Osteocyte (in vitro differentiated cells): ENCODE measurements around the gene PHIP. TPM values are rescaled to one million over a fixed set of nuclear protein-coding genes. Genes with fewer than 3 reads are reported as not detected.

Experiments used
- DNase-seq: peaks from one replicate; pipeline ENCODE4 v3.0.0; 2021; ENCODE audit warnings: mixed read lengths; ENCODE audit not compliant: unreplicated experiment; ENCODE audit errors: extremely low spot score
- H3K27ac Mint-ChIP-seq: one replicate; pipeline ENCODE4 v1.8.0; 2021; ENCODE audit warnings: mild to moderate bottlenecking, mixed read lengths; ENCODE audit not compliant: unreplicated experiment
- H3K27me3 Mint-ChIP-seq: one replicate; pipeline ENCODE4 v1.8.0; 2021; ENCODE audit warnings: mixed read lengths; ENCODE audit not compliant: unreplicated experiment
- H3K36me3 Mint-ChIP-seq: one replicate; pipeline ENCODE4 v1.8.0; 2021; ENCODE audit warnings: mixed read lengths; ENCODE audit not compliant: unreplicated experiment
- H3K4me1 Mint-ChIP-seq: one replicate; pipeline ENCODE4 v1.8.0; 2021; ENCODE audit warnings: mixed read lengths; ENCODE audit not compliant: unreplicated experiment
- H3K4me3 Mint-ChIP-seq: one replicate; pipeline ENCODE4 v1.8.0; 2021; ENCODE audit warnings: mild to moderate bottlenecking, moderate library complexity, mixed read lengths; ENCODE audit not compliant: unreplicated experiment
- H3K9me3 Mint-ChIP-seq: one replicate; pipeline ENCODE4 v1.8.0; 2021; ENCODE audit warnings: mixed read lengths; ENCODE audit not compliant: unreplicated experiment
- total RNA-seq: library from RNA; stranded (reverse); gene quantifications from 2 replicates; pipeline ENCODE4 v1.2.1, GENCODE V29; 2021
- TF ChIP-seq, protein P1 (sequence below): fragments of 200-600 bp; sonication (generic); IDR thresholded peaks from 2 replicates; pipeline ENCODE4 v1.5.0; 2021; ENCODE audit warnings: antibody characterized with exemption, mild to moderate bottlenecking, moderate library complexity

Gene PHIP
- total RNA-seq, 1 donor from 2014 or later = 22.1 TPM

- DNase-seq = no peak
- peaks cover 72% of the 10 kb centered on the region for H3K36me3 Mint-ChIP-seq
- H3K27me3 Mint-ChIP-seq = no peaks in the 10 kb centered on the region
- H3K27ac Mint-ChIP-seq = no peak overlapping the region
- no peaks in the 10 kb centered on the region for H3K4me1 Mint-ChIP-seq
- H3K4me3 Mint-ChIP-seq = no peak overlapping the region
- peaks cover 13% of the 10 kb centered on the region for H3K9me3 Mint-ChIP-seq
- TF ChIP-seq, protein P1, sequence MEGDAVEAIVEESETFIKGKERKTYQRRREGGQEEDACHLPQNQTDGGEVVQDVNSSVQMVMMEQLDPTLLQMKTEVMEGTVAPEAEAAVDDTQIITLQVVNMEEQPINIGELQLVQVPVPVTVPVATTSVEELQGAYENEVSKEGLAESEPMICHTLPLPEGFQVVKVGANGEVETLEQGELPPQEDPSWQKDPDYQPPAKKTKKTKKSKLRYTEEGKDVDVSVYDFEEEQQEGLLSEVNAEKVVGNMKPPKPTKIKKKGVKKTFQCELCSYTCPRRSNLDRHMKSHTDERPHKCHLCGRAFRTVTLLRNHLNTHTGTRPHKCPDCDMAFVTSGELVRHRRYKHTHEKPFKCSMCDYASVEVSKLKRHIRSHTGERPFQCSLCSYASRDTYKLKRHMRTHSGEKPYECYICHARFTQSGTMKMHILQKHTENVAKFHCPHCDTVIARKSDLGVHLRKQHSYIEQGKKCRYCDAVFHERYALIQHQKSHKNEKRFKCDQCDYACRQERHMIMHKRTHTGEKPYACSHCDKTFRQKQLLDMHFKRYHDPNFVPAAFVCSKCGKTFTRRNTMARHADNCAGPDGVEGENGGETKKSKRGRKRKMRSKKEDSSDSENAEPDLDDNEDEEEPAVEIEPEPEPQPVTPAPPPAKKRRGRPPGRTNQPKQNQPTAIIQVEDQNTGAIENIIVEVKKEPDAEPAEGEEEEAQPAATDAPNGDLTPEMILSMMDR = no peak
Observed at GRCh38 chr6:78995946-78996345, 82.1 kb downstream of the PHIP start.

GRCh38 chr6:78995346-78995745 lies 82.7 kb downstream of the PHIP start:
- Mint-ChIP-seq H3K9me3 (peaks cover 13% of the 10 kb centered on the region), H3K4me3 (no peak overlapping the region), H3K27ac (no peak overlapping the region), H3K4me1 (no peaks in the 10 kb centered on the region), H3K36me3 (peaks cover 76% of the 10 kb centered on the region), H3K27me3 (no peaks in the 10 kb centered on the region)
- DNase-seq = no peak
- TF ChIP-seq, protein P1 = no peak

- Mint-ChIP-seq H3K27me3 (no peaks in the 10 kb centered on the region), H3K9me3 (peaks cover 13% of the 10 kb centered on the region), H3K27ac (no peak overlapping the region), H3K4me1 (no peaks in the 10 kb centered on the region), H3K4me3 (no peak overlapping the region), H3K36me3 (peaks cover 84% of the 10 kb centered on the region)
- TF ChIP-seq, protein P1 = no peak
- DNase-seq = no peak
Observed at GRCh38 chr6:78993955-78994354, 84.1 kb downstream of the PHIP start.

- Mint-ChIP-seq H3K27me3 (no peaks in the 10 kb centered on the region), H3K27ac (no peak overlapping the region), H3K4me3 (no peak overlapping the region), H3K9me3 (peaks cover 6% of the 10 kb centered on the region), H3K36me3 (peaks cover 62% of the 10 kb centered on the region), H3K4me1 (no peaks in the 10 kb centered on the region)
- DNase-seq = no peak
- TF ChIP-seq, protein P1 = no peak
Observed at GRCh38 chr6:78989191-78989590, 88.9 kb downstream of the PHIP start.

GRCh38 chr6:78986161-78986560 lies 91.9 kb downstream of the PHIP start:
- H3K4me3 Mint-ChIP-seq = no peak overlapping the region

More at GRCh38 chr6:78986161-78986560, 91.9 kb downstream of the PHIP start:
- DNase-seq = no peak
- Mint-ChIP-seq H3K27me3 (no peaks in the 10 kb centered on the region), H3K36me3 (peaks cover 61% of the 10 kb centered on the region), H3K4me1 (no peaks in the 10 kb centered on the region), H3K9me3 (no peaks in the 10 kb centered on the region), H3K27ac (no peak overlapping the region)
- TF ChIP-seq, protein P1 = no peak
